Stimulated activated CD8-positive, alpha-beta memory T cell treated with anti-CD3 and anti-CD28 coated beads, Interleukin-4, amount 100 ng/mL, for 4 hours (primary cell): ENCODE data around the gene LRRC74B.
"Not testable (repeated sequence)": the region's sequence is repeated elsewhere in the genome, so short reads cannot be mapped to it uniquely, and the experiment has no call there.

Experiments used
- DNase-seq, 2 donors: peaks; one replicate each; pipeline ENCODE4 v3.0.0-alpha.2; 2020; ENCODE audit warnings: low read depth in 2 of 2, low spot score in 1 of 2

The LRRC74B gene

DNA sequence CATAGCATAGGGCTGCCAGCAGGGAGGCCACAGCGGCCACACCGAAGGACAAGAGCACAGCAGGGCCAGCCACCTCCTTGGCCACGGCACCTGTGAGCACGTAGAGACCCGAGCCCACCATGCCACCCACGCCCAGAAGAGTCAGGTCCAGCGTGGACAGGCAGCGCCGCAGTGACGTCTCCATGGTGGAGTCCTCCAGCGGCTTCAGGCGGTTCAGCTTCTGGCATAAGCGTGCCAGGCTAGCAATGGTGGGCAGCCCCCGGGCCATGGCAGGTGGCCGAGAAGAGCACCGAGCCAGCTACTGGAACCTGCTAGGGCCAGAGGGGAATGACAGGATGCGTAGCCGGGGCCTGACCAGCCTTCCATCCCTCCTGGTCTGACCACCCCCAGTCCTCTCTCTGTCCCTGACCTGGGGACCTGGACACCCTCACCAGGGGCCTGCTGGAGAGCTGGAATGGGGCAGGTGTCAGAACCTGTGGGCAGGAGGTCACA is 14.2 kb upstream of the LRRC74B start:
- DNase-seq, result no peak

DNA sequence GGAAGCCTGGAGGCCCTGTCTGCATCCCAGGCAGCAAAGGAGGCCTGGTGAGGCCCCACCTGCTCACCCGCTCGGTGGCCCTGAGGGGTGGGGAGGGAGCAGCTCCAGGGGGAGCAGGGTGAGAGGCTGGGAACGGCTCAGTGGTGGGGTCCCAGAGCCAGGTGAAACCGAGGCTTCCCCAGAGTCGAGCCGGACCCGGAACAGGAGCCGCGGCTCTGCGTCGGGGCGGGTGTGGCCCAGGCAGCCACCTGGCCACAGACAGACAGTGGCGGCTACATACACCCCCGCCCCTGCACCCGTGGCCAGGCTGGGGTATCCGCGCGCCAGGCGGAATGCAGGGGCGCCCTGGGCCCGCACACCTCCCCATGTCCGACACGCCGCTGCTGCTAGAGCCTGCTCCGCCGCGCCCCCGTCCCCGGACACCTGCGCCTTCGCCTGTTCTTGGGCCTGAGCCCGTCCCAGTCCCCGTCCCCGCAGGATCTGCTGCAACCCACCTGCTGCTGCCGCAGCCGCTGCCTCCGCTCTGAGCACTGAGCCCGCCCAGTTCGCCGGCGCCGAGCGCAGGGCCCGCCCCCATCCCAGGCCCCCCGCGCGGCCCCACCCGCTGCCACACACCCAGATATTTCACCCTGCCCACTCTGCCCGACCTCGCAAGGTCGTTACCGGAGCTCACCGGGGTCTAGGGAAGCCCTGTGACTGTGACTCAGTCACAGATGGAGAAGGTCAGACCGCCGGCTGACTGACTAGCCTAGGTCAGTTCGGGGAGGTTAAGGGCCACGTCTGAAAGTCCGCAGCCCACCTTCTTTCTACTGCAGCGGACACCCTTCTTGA is 13.5 kb upstream of the LRRC74B start, which contains the start of gene SLC7A4:
Gene SLC7A4 (minus strand): TSS at position 525 of the 831 bp plus-strand sequence. CDS start 749 bp downstream, outside the sequence.
- no peak for DNase-seq

DNA sequence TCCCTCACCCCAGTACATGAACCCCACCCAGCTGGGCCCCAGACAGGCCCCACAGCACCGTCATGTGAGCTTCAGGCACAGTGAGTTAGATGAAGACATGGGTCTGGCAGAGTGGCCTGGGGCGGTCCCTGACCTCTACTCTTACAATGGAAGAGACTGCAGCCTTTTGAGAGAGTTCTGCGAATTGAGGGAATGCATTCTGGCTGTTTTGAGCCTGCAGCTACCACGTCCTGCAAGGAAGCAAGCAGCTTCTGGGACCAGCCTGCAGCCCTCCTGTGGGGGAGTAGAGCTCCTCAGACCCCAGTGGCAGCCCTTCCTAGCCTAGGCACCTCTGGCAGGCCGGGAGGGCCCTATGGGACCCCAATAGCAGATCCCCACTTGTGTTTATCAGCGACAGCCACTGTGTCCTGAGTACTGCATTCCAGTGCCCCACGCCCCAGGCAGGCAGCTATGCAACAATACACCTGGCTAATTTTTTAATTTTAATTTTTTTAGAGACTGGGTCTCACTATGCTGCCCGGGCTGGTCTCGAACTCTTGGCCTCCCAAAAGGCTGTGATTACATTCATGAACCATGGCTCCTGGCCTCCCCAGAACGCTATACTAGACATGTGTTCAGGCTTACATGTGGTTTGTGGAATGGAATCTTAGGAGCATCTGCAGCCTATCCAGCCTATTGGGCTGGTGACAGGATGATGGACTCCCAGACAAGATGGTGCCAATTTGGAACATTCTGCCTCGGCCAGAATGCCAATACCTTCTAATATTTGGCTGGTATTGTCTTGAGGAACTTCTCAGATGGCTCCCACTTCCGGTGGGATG is 12.7 kb upstream of the LRRC74B start:
- no peak for DNase-seq

- DNase-seq, result no peak
These were observed 11.9 kb upstream of the LRRC74B start for GRCh38 chr22:21033895-21034294.

DNA sequence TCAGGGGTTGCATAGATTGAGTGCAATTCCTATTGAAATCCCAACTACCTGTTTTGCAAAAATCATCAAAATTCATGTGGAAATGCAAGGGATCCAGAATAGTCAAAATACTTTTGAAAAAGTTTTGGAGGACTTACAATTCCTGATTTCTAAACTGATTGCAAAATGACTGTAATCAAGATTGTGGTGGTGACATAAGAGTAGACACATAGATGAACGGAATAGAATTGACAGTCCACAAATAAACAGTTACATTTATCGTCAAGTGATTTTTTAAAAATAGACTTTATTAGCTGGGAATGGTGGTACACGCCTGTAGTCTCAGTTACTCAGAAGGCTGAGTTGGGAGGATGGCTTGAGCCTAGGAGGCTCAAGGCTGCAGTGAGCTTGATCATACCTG is 10.8 kb upstream of the LRRC74B start:
- DNase-seq, result no peak

DNA sequence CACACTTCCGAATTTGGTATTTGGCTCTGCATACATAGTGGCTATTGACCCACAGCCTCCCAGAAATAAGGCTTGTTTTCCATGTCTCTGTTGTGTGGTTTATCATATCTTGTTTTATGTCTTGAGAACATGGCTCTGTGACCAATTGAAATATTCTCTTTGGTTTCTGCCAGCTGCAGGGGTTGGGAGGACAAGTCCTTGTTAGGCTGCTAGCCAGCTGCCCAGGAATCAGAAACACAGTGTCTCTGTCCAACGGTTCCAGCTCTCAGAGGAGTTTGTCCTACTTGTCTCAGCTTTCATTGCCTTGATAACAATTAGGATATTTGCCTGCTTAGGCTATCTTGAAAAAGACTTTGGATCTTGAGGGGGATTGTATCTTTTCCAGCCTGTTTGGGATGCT is 7.3 kb upstream of the LRRC74B start:
- no peak for DNase-seq

DNA sequence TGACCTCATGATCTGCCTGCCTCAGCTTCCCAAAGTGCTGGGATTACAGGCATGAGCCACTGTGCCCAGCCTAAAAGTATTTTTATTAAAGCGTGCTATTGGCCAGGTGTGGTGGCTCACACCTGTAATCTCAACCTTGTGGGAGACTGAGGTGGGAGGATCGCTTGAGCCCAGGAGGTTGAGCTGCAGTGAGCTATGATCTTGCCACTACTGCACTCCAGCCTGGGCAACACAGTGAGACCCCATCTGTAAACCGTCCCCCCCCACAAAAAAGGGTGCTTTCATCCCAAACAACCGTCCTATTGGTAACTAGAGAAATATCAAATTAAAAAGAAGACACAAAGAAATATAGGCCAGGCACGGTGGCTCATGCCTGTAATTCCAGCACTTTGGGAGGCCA is 6.6 kb upstream of the LRRC74B start:
- DNase-seq, result not testable (repeated sequence)

GRCh38 chr22:21041937-21042336 is 3.8 kb upstream of the LRRC74B start:
- no peak for DNase-seq

- no peak for DNase-seq
These were observed 2.5 kb upstream of the LRRC74B start for GRCh38 chr22:21042978-21043859.

DNA sequence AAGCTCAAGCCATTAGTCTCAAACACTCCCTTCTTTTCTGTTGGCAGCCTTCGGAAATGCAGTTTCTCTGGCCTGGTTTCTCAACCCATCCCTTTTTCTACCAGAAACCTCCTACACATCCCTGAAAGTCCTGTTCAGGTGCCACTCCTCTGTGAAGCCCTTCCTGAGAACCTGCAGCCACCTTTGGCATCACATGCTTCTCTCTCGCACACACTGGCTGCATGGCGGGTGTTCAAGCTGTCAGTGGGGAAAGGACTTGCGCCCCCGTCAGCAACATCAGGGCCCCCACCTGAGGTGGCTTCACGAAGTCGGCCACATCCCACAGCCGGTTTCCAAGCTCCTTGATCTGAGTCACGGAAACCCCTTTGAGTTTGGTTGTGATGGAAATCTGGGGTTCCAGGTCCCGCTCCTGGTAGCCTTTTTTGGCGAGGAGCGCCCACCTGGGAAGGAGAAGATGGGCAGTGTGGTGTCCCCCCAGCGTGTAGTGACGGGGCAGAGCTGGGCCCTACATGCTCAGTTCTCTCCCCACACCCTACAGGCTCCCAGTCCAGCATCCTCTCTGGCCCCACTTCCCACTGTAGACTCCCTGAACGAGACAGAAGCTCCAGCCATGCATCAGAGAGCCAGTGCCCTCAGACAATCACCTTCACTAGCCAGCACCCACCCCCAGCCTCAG is 1.7 kb upstream of the LRRC74B start:
- no peak for DNase-seq

DNA sequence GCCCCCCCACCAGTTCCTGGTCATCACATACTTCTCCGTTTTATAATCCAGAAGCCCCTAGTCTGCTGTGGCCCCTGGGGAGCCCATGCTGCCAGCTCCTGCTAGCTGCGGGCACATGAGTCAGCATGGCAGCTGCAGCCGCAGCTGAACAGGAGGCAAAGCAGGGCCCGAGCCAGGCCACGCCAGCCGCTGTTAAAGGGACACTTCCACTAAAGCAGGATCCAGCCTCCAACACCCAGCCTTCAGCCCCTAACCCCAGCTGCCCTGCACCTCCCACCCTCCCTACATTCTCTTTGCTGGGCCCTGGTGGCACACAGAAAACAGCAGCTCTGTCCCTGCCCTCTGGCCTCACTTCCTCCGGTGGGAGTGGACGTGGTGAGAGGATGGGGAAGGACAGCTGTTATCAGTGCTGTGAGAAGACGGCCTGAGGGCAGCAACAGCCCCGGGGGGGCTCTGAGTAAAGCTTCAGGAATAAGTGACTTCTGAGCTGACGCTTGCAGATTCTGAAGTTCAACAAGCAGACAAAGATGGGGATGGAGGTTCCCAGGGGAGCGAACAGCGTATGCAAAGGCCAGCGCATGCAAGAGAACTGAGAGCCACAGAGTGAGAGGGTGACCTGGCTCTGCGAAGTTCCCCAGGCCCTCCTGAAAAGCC is 688 bp upstream of the LRRC74B start:
- no peak for DNase-seq

- DNase-seq, result no peak
These were observed 1.4 kb downstream of the LRRC74B start for GRCh38 chr22:21047035-21047661.

DNA sequence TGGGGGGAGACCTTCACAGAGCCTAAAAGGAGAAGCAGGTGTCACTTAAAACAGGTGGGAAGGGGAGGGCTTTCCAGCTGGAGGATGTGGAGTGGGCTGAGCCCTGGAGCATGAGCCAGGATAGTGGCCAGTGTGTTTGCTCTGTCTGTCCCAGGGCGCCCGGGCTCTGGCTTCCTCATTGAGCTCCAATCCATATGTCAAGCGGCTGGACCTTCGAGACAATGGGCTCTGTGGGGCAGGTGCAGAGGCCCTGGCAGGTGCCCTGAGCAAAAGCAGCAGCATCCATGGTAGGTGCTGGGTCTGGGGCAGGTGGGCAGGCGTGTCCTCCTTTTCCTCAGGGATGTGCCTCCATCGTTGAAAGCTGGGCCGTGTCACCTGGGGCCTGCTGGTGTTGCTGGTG is 2.0 kb downstream of the LRRC74B start:
- no peak for DNase-seq

DNA sequence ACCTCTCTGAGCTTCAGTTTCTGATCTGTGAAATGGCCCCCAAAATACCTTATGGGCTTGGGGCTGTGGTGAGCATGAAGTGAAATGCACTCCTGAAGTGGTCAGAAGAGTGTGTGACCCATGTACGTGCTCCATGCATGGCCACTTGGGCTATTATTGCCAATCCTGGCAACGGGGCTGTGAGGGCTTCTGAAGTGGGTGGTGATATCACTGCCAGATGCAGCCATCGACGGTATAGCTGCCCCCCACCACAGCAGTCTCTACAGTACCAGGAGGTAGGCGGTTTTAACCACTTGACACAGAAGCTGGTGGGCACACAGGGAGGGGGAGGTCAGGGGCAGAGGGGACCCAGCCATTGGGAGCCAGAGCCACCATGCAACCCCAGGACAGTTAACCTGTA is 2.7 kb downstream of the LRRC74B start:
- not testable (repeated sequence) for DNase-seq

DNA sequence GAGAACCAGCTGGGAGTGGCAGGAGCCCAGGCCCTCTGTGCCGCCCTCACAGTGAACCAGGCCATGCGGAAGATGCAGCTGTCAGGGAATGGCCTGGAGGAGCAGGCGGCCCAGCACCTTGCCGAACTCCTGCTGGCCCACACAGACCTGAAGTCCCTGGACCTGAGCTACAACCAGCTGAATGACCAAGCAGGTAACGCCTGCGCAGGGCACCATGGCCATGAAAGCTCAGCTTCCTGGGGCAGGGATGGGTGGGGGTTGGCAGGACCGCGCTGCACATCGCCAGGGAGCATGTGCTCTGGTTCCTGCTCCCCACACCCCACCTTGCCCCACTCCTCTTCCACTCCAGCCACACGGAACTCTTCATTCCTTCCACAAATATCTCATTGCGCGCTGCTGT is 3.2 kb downstream of the LRRC74B start:
- not testable (repeated sequence) for DNase-seq

- DNase-seq, result no peak
These were observed 5.5 kb downstream of the LRRC74B start for GRCh38 chr22:21051145-21051830.

GRCh38 chr22:21051831-21052400 is 6.2 kb downstream of the LRRC74B start:
- no peak for DNase-seq

GRCh38 chr22:21052715-21053459 is 7.1 kb downstream of the LRRC74B start:
- DNase-seq, result no peak
